Measurements from ENCODE around the gene PCSK6.

DNA sequence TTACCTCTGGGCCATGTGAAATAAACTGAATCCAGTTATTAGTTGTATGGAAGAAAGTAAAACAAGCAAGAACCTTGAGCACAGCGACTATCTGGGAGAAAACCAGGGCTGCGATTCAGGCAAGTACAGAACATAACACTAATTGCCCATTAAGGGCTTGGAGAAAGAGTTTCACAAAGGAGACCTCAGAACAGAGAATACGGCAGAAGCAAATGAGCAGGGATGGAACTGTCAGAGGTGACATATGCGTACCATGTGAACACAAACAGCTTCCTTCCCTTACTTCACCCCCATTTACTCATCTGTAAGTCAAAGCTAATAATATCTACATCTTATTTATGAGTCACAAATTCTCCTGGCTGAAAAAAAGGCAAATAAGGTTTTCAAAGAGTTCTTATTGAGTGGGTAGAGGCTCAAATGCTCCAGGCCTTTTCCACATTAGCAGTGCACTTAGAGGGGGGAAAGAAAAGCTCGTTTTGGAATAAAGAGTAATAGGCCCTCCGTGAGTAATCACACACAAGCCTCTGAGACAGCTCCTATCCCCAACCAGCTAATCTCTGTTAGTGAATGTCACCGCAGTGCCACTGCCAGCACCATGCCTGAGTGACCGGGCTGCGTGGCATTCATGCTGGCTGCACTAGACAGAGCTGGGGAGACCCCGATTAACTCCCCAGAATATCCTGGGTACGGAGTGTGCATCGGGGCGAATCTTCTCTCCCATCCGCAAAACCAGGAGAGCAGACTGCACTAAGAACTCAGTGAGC lies 2.6 kb downstream of the PCSK6 start:
- TF ChIP-seq ZFP30 (CRISPR knock-in tag; IDR thresholded peaks at IDR 0.05) (no peak), OSR1 (CRISPR knock-in tag; IDR thresholded peaks at IDR 0.05) (no peak)
- TF ChIP-seq, protein P1, sequence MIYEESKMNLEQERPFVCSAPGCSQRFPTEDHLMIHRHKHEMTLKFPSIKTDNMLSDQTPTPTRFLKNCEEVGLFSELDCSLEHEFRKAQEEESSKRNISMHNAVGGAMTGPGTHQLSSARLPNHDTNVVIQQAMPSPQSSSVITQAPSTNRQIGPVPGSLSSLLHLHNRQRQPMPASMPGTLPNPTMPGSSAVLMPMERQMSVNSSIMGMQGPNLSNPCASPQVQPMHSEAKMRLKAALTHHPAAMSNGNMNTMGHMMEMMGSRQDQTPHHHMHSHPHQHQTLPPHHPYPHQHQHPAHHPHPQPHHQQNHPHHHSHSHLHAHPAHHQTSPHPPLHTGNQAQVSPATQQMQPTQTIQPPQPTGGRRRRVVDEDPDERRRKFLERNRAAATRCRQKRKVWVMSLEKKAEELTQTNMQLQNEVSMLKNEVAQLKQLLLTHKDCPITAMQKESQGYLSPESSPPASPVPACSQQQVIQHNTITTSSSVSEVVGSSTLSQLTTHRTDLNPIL (CRISPR knock-in tag; IDR thresholded peaks at IDR 0.05; ENCODE audit: low read depth): no peak

Data from SK-N-SH treated with all-trans-retinoic acid at 6 μM for 48 hours (cell line).